IPS DF 6.9 (cell line): ENCODE results near the gene WDFY4.

ENCODE experiments used
- DNase-seq: peaks from one replicate; pipeline ENCODE4 v3.0.0-alpha.2; 2013; ENCODE audit warnings: low read depth, low spot score
- H3K27ac ChIP-seq: one replicate; pipeline ENCODE4 v1.5.1; 2013; ENCODE audit warnings: low read length, control low read depth
- H3K27me3 ChIP-seq: 2 replicates; pipeline ENCODE4 v1.6.1; 2013; ENCODE audit warnings: mild to moderate bottlenecking, low read length; ENCODE audit not compliant: control insufficient read depth, insufficient read depth
- H3K36me3 ChIP-seq: 2 replicates; pipeline ENCODE4 v1.6.1; 2013; ENCODE audit warnings: low read length; ENCODE audit not compliant: control insufficient read depth, insufficient read depth
- H3K4me1 ChIP-seq: 2 replicates; pipeline ENCODE4 v1.6.1; 2013; ENCODE audit warnings: low read length; ENCODE audit not compliant: control insufficient read depth, insufficient read depth
- H3K4me3 ChIP-seq: 2 replicates; pipeline ENCODE4 v1.5.1; 2013; ENCODE audit warnings: mild to moderate bottlenecking, low read length
- H3K9me3 ChIP-seq: 2 replicates; pipeline ENCODE4 v1.6.1; 2013; ENCODE audit warnings: low read length, inconsistent platforms; ENCODE audit not compliant: control insufficient read depth, insufficient read depth
- WGBS: extraction: QIAGEN DNeasy Blood & Tissue Kit; methylation state at CpG from one replicate; pipeline ENCODE4 v1.1.7; 2013; ENCODE audit warnings: mixed read lengths, missing lambda C conversion rate; ENCODE audit not compliant: insufficient read length, insufficient coverage; 5-methylcytosine and 5-hydroxymethylcytosine counted together

Gene WDFY4

GRCh38 chr10:48821692-48822091 is 137.0 kb downstream of the WDFY4 start:
- Histone ChIP-seq H3K9me3 (no peaks in the 10 kb centered on the region), H3K4me1 (no peaks in the 10 kb centered on the region), H3K4me3 (no peak overlapping the region), H3K27me3 (no peaks in the 10 kb centered on the region), H3K27ac (no peak overlapping the region), H3K36me3 (no peaks in the 10 kb centered on the region)
- no peak for DNase-seq
- no CpG with 5 or more reads among the region's 3 CpGs for WGBS

GRCh38 chr10:48833674-48834073 is 149.0 kb downstream of the WDFY4 start:
- no CpG with 5 or more reads among the region's 2 CpGs for WGBS
- H3K27me3 ChIP-seq, result no peaks in the 10 kb centered on the region

GRCh38 chr10:48834189-48834965 is 149.7 kb downstream of the WDFY4 start:
- WGBS, result no CpG with 5 or more reads among the region's 2 CpGs

More at GRCh38 chr10:48833674-48834073, 149.0 kb downstream of the WDFY4 start:
- Histone ChIP-seq H3K4me1 (no peaks in the 10 kb centered on the region), H3K9me3 (no peaks in the 10 kb centered on the region), H3K4me3 (no peak overlapping the region), H3K36me3 (no peaks in the 10 kb centered on the region), H3K27ac (no peak overlapping the region)
- DNase-seq, result no peak

GRCh38 chr10:48835781-48836180 is 151.1 kb downstream of the WDFY4 start:
- Histone ChIP-seq H3K27ac (no peak overlapping the region), H3K4me3 (no peak overlapping the region), H3K36me3 (no peaks in the 10 kb centered on the region), H3K27me3 (no peaks in the 10 kb centered on the region), H3K4me1 (no peaks in the 10 kb centered on the region), H3K9me3 (no peaks in the 10 kb centered on the region)
- no peak for DNase-seq
- no CpG with 5 or more reads among the region's 2 CpGs for WGBS

More at GRCh38 chr10:48834189-48834965, 149.7 kb downstream of the WDFY4 start:
- Histone ChIP-seq H3K4me1 (no peaks in the 10 kb centered on the region), H3K4me3 (no peak overlapping the region), H3K27ac (no peak overlapping the region), H3K36me3 (no peaks in the 10 kb centered on the region), H3K9me3 (no peaks in the 10 kb centered on the region), H3K27me3 (no peaks in the 10 kb centered on the region)
- no peak for DNase-seq

GRCh38 chr10:48836605-48837004 is 151.9 kb downstream of the WDFY4 start:
- no peaks in the 10 kb centered on the region for H3K4me1 ChIP-seq
- no CpG with 5 or more reads among the region's 2 CpGs for WGBS
- DNase-seq, result no peak
- no peaks in the 10 kb centered on the region for H3K36me3 ChIP-seq
- H3K27ac ChIP-seq, result no peak overlapping the region
- H3K27me3 ChIP-seq, result no peaks in the 10 kb centered on the region
- H3K4me3 ChIP-seq, result no peak overlapping the region
- H3K9me3 ChIP-seq, result no peaks in the 10 kb centered on the region

GRCh38 chr10:48838834-48839233 is 154.2 kb downstream of the WDFY4 start:
- no CpG with 5 or more reads among the region's 5 CpGs for WGBS
- Histone ChIP-seq H3K36me3 (no peaks in the 10 kb centered on the region), H3K4me1 (no peaks in the 10 kb centered on the region), H3K4me3 (no peak overlapping the region), H3K27me3 (no peaks in the 10 kb centered on the region), H3K9me3 (no peaks in the 10 kb centered on the region), H3K27ac (no peak overlapping the region)
- no peak for DNase-seq

GRCh38 chr10:48839809-48840679 is 155.4 kb downstream of the WDFY4 start:
- no peak for DNase-seq
- Histone ChIP-seq H3K4me3 (no peak overlapping the region), H3K36me3 (no peaks in the 10 kb centered on the region), H3K27me3 (no peaks in the 10 kb centered on the region), H3K4me1 (no peaks in the 10 kb centered on the region), H3K27ac (no peak overlapping the region), H3K9me3 (no peaks in the 10 kb centered on the region)
- 100% methylated on average over 2 of the region's 10 CpGs for WGBS

- Histone ChIP-seq H3K4me3 (no peak overlapping the region), H3K4me1 (no peaks in the 10 kb centered on the region), H3K9me3 (no peaks in the 10 kb centered on the region), H3K27ac (no peak overlapping the region), H3K27me3 (no peaks in the 10 kb centered on the region), H3K36me3 (no peaks in the 10 kb centered on the region)
- no CpG with 5 or more reads among the region's 11 CpGs for WGBS
- DNase-seq, result no peak
Measured at GRCh38 chr10:48842231-48842630, 157.6 kb downstream of the WDFY4 start.

GRCh38 chr10:48843198-48843597 is 158.5 kb downstream of the WDFY4 start:
- DNase-seq, result no peak
- H3K9me3 ChIP-seq, result no peaks in the 10 kb centered on the region
- H3K4me3 ChIP-seq, result no peak overlapping the region
- H3K36me3 ChIP-seq, result no peaks in the 10 kb centered on the region
- no peaks in the 10 kb centered on the region for H3K4me1 ChIP-seq
- no peak overlapping the region for H3K27ac ChIP-seq
- no peaks in the 10 kb centered on the region for H3K27me3 ChIP-seq

- Histone ChIP-seq H3K27me3 (no peaks in the 10 kb centered on the region), H3K4me1 (no peaks in the 10 kb centered on the region), H3K36me3 (no peaks in the 10 kb centered on the region), H3K4me3 (no peak overlapping the region), H3K27ac (no peak overlapping the region), H3K9me3 (no peaks in the 10 kb centered on the region)
- WGBS, result no CpG with 5 or more reads among the region's 3 CpGs
- no peak for DNase-seq
Measured at GRCh38 chr10:48844616-48845015, 159.9 kb downstream of the WDFY4 start.
